Esophagus muscularis mucosa (tissue), 4 donors: ENCODE results near the gene TBC1D8. TPM values are rescaled to one million over a fixed set of nuclear protein-coding genes. Genes with fewer than 3 reads are reported as not detected.

Experiments
- DNase-seq: peaks from one replicate; pipeline ENCODE4 v3.0.0-alpha.2; 2017; ENCODE audit errors: extremely low spot score
- H3K27ac ChIP-seq, 4 donors: fragments of 200-600 bp; sonication (generic); replicated peaks in 1 of 4; 1 replicate in 3 of 4; 2 replicates in 1 of 4; pipeline ENCODE4 v1.5.1; 2016 to 2019; ENCODE audit warnings: mild to moderate bottlenecking in 1 of 4
- H3K27me3 ChIP-seq, 4 donors: fragments of 200-600 bp; sonication (generic); one replicate each; pipeline versions ENCODE4 v1.5.1 to v1.6.0; 2016 to 2019
- H3K36me3 ChIP-seq, 4 donors: fragments of 200-600 bp; sonication (generic); one replicate each; pipeline ENCODE4 v1.5.1; 2016 to 2019
- H3K4me1 ChIP-seq, 4 donors: fragments of 200-600 bp; sonication (generic); one replicate each; pipeline ENCODE4 v1.5.1; 2016 to 2019
- H3K4me3 ChIP-seq, 4 donors: fragments of 200-600 bp; sonication (generic); 1 replicate in 2 of 4; 2 replicates in 2 of 4; pipeline ENCODE4 v1.5.1; 2016 to 2019; ENCODE audit warnings: mild to moderate bottlenecking in 4 of 4, moderate library complexity in 1 of 4
- H3K9me3 ChIP-seq, 4 donors: fragments of 200-600 bp; sonication (generic); 1 replicate in 3 of 4; 2 replicates in 1 of 4; pipeline ENCODE4 v1.5.1; 2016 to 2019
- CTCF ChIP-seq, 3 experiments: fragments of 200-600 bp in 2 of 3; fragments of 450-650 bp in 1 of 3; sonication (generic) in 2 of 3; IDR thresholded peaks; one replicate each; pipeline ENCODE4 v1.5.1; 2017 to 2019; ENCODE audit warnings: antibody characterized with exemption in 3 of 3, mild to moderate bottlenecking in 2 of 3, moderate library complexity in 1 of 3
- EP300 ChIP-seq: sonication (generic); formaldehyde crosslinking; IDR thresholded peaks from one replicate; pipeline ENCODE4 v1.6.1; 2017; ENCODE audit warnings: antibody characterized with exemption
- POLR2A ChIP-seq: fragments of 450-650 bp; IDR thresholded peaks from one replicate; pipeline ENCODE4 v1.6.1; 2017; ENCODE audit warnings: antibody characterized with exemption, moderate library complexity, mild to moderate bottlenecking, low read depth
- POLR2AphosphoS5 ChIP-seq, 2 donors: sonication (generic); formaldehyde crosslinking; IDR thresholded peaks; one replicate each; pipeline ENCODE4 v1.6.1; 2017; ENCODE audit warnings: antibody characterized with exemption in 2 of 2
- WGBS: methylation state at CpG from one replicate; pipeline ENCODE4 v1.1.5; 2018; 5-methylcytosine and 5-hydroxymethylcytosine counted together
- intact Hi-C: fragments of 100-400 bp; cut with DNase I; formaldehyde crosslinking; loops from one replicate; pipeline ENCODE4 v1.15.1; 2023
- total RNA-seq, 4 donors: library from RNA; depleted of rRNA; stranded (reverse); fragments of >200 nt; gene quantifications; one replicate each; pipeline versions ENCODE4 v1.1.0 to v1.2.1, GENCODE V29; 2016

The TBC1D8 gene
- total RNA-seq, 4 donors from 2014 or later: 16.7 to 23.4 (median 20.4) TPM

GRCh38 chr2:100984892-100985307 is 166.3 kb downstream of the TBC1D8 start:
- DNase-seq: no peak
- intact Hi-C loops: loop anchor here (2.0 kb wide), 2 partner anchors 254 to 378 kb away; no protein-coding TSS in a partner anchor
- TF ChIP-seq POLR2AphosphoS5 (IDR thresholded peaks at IDR 0.05): peak in 1 of 2 donors; percentile 36
- TF ChIP-seq CTCF (IDR thresholded peaks at IDR 0.05): peak; percentile 82 to 90 (median 87)
- TF ChIP-seq POLR2A: no peak
- Histone ChIP-seq H3K9me3 (no peaks in the 10 kb centered on the region), H3K36me3 (peaks cover 11 to 68% (median 32%) of the 10 kb centered on the region in 4 donors), H3K4me1 (peaks cover 0 to 12% (median 1%) of the 10 kb centered on the region in 4 donors), H3K27ac (no peak overlapping the region), H3K4me3 (no peak overlapping the region), H3K27me3 (no peaks in the 10 kb centered on the region)
- 30% methylated on average over 7 of the region's 7 CpGs for WGBS

- TF ChIP-seq EP300 (no peak), POLR2A (no peak), POLR2AphosphoS5 (IDR thresholded peaks at IDR 0.05) (no peak), CTCF (IDR thresholded peaks at IDR 0.05) (no peak)
- Histone ChIP-seq H3K4me1 (peaks cover 3 to 21% (median 4%) of the 10 kb centered on the region in 4 donors), H3K9me3 (no peaks in the 10 kb centered on the region), H3K36me3 (peaks cover 11 to 74% (median 31%) of the 10 kb centered on the region in 4 donors), H3K4me3 (no peak overlapping the region), H3K27ac (peak overlapping the region; percentile 19 to 30 (median 24)), H3K27me3 (no peaks in the 10 kb centered on the region)
- WGBS: 72% methylated on average over 11 of the region's 11 CpGs
- intact Hi-C loops: loop anchor here (2.0 kb wide), 2 partner anchors 253 to 377 kb away; no protein-coding TSS in a partner anchor
- DNase-seq: no peak
Measured at GRCh38 chr2:100983684-100984310, 167.4 kb downstream of the TBC1D8 start.

- intact Hi-C loops: no loop called here
- H3K9me3 ChIP-seq: no peaks in the 10 kb centered on the region
- no peaks in the 10 kb centered on the region for H3K27me3 ChIP-seq
- H3K4me3 ChIP-seq: no peak overlapping the region
- TF ChIP-seq POLR2A (no peak), CTCF (IDR thresholded peaks at IDR 0.05) (no peak), POLR2AphosphoS5 (IDR thresholded peaks at IDR 0.05) (no peak), EP300 (no peak)
- H3K27ac ChIP-seq: peak overlapping the region in 2 of 4 donors; percentile 19 to 27
- H3K4me1 ChIP-seq: peaks cover 3 to 25% (median 6%) of the 10 kb centered on the region in 4 donors
- H3K36me3 ChIP-seq: peaks cover 11 to 72% (median 28%) of the 10 kb centered on the region in 4 donors
- WGBS: 74% methylated on average over 3 of the region's 12 CpGs
- no peak for DNase-seq
Measured at GRCh38 chr2:100983201-100983600, 168.0 kb downstream of the TBC1D8 start.

GRCh38 chr2:100982431-100982861 is 168.7 kb downstream of the TBC1D8 start:
- 79% methylated on average over 6 of the region's 8 CpGs for whole genome bisulfite sequencing
- Histone ChIP-seq H3K27ac (no peak overlapping the region), H3K9me3 (no peaks in the 10 kb centered on the region), H3K4me1 (peaks cover 3 to 30% (median 10%) of the 10 kb centered on the region in 4 donors), H3K36me3 (peaks cover 7 to 69% (median 24%) of the 10 kb centered on the region in 4 donors), H3K4me3 (no peak overlapping the region), H3K27me3 (no peaks in the 10 kb centered on the region)
- DNase-seq: no peak
- TF ChIP-seq POLR2AphosphoS5 (IDR thresholded peaks at IDR 0.05) (no peak), CTCF (IDR thresholded peaks at IDR 0.05) (no peak), EP300 (no peak), POLR2A (no peak)
- intact Hi-C loops: no loop called here
